A549 (cell line): Measurements from ENCODE around the gene ORM1. TPM values are rescaled to one million over a fixed set of nuclear protein-coding genes. Genes with fewer than 3 reads are reported as not detected.

Source experiments
- ATAC-seq, 2 experiments: fragments of 200-7000 bp in 1 of 2; fragments of >200 bp in 1 of 2; cut with Nextera tagmentation in 1 of 2; cut with Tn5 transposase in 1 of 2; 3 replicates each; pipeline versions ENCODE4 v1.8.0 to v1.9.1; 2018 to 2020; ENCODE audit warnings: mild to moderate bottlenecking in 1 of 2, moderate library complexity in 1 of 2
- CTCF ChIA-PET: fragments of 300-600 bp; sonication (Branson Sonifier 250); formaldehyde crosslinking; extraction: SDS; loops from one replicate; lab custom pipeline; 2021; ENCODE audit warnings: antibody characterized with exemption, inconsistent platforms; lab: Yijun Ruan, JAX
- POLR2A ChIA-PET: fragments of 350-600 bp; formaldehyde crosslinking; extraction: SDS; loops from one replicate; lab custom pipeline; 2021; ENCODE audit warnings: antibody characterized with exemption, inconsistent platforms; lab: Yijun Ruan, JAX
- DNase-seq, 2 experiments: peaks; one replicate each; pipeline versions ENCODE4 v3.0.0 to v3.0.0-alpha.2; 2011 to 2016; ENCODE audit warnings: low read depth in 1 of 2, low spot score in 1 of 2
- FAIRE-seq: peaks from 2 replicates; lab custom pipeline; 2011; peaks lifted over from hg19 to GRCh38; lab: Jason Lieb, UNC
- H3K27ac ChIP-seq, 2 experiments: fragments of >200 bp; sonication (Bioruptor Twin); formaldehyde crosslinking; 3 replicates each; pipeline ENCODE4 v1.5.1; 2016 to 2017
- H3K4me1 ChIP-seq: fragments of >200 bp; sonication (Bioruptor Twin); formaldehyde crosslinking; 3 replicates; pipeline ENCODE4 v1.6.1; 2016
- H3K4me2 ChIP-seq: fragments of >200 bp; sonication (Bioruptor Twin); formaldehyde crosslinking; 3 replicates; pipeline ENCODE4 v1.6.1; 2016
- H3K4me3 ChIP-seq: fragments of >200 bp; sonication (Bioruptor Twin); formaldehyde crosslinking; 3 replicates; pipeline ENCODE4 v1.5.1; 2016
- H3K9me3 ChIP-seq: fragments of >200 bp; sonication (Bioruptor Twin); formaldehyde crosslinking; 3 replicates; pipeline ENCODE4 v1.6.1; 2016
- EHF ChIP-seq: fragments of 250-450 bp; sonication (Bioruptor Pico); IDR thresholded peaks from 2 replicates; pipeline ENCODE4 v1.5.0; 2020; ENCODE audit warnings: mild to moderate bottlenecking
- EP300 ChIP-seq, 2 experiments: fragments of >200 bp; sonication (Bioruptor Twin); formaldehyde crosslinking; IDR thresholded peaks; 2 replicates in 1 of 2; 3 replicates in 1 of 2; pipeline ENCODE4 v1.6.1; 2016 to 2017
- FOSB ChIP-seq: fragments of 250-450 bp; sonication (Bioruptor Pico); IDR thresholded peaks from 2 replicates; pipeline ENCODE4 v1.5.0; 2020; ENCODE audit warnings: mild to moderate bottlenecking, moderate library complexity
- GATA3 ChIP-seq: IDR thresholded peaks from 2 replicates; pipeline ENCODE4 v1.6.1; 2012; ENCODE audit warnings: borderline replicate concordance
- HES2 ChIP-seq: fragments of >200 bp; sonication (Bioruptor Twin); formaldehyde crosslinking; IDR thresholded peaks from 2 replicates; pipeline ENCODE4 v1.6.1; 2016
- HMGXB4 ChIP-seq: fragments of 250-450 bp; sonication (Bioruptor Pico); IDR thresholded peaks from 2 replicates; pipeline ENCODE4 v1.5.0; 2021; ENCODE audit warnings: mild to moderate bottlenecking, moderate library complexity, borderline replicate concordance
- HOXB13 ChIP-seq: fragments of 250-450 bp; sonication (Bioruptor Pico); IDR thresholded peaks from 2 replicates; pipeline ENCODE4 v1.5.0; 2020; ENCODE audit warnings: low read depth, mild to moderate bottlenecking, moderate library complexity
- KDM1A ChIP-seq: fragments of 200-600 bp; sonication (generic); IDR thresholded peaks from 2 replicates; pipeline ENCODE4 v1.6.1; 2016; ENCODE audit warnings: low read depth, mild to moderate bottlenecking
- KDM5A ChIP-seq: fragments of 200-600 bp; sonication (generic); IDR thresholded peaks from 2 replicates; pipeline ENCODE4 v1.6.1; 2016; ENCODE audit warnings: antibody characterized with exemption, mild to moderate bottlenecking
- MAX ChIP-seq: IDR thresholded peaks from 2 replicates; pipeline ENCODE4 v1.6.1; 2012
- NFE2L2 ChIP-seq: fragments of 150-350 bp; conservative IDR thresholded peaks from 2 replicates; pipeline ENCODE4 v1.6.1; 2014; ENCODE audit warnings: low read length
- NR3C1 ChIP-seq: fragments of >200 bp; sonication (Bioruptor Twin); formaldehyde crosslinking; IDR thresholded peaks from 3 replicates; pipeline ENCODE4 v1.6.1; 2017
- PHF8 ChIP-seq: fragments of 200-600 bp; sonication (generic); IDR thresholded peaks from 2 replicates; pipeline ENCODE4 v1.6.1; 2016; ENCODE audit warnings: low read depth, mild to moderate bottlenecking, antibody characterized with exemption, moderate library complexity, borderline replicate concordance
- POLR2A ChIP-seq: IDR thresholded peaks from 2 replicates; pipeline ENCODE4 v1.6.1; 2012; ENCODE audit warnings: mild to moderate bottlenecking, low read length
- POLR2AphosphoS2 ChIP-seq: conservative IDR thresholded peaks from 2 replicates; pipeline ENCODE4 v1.6.1; 2012; ENCODE audit warnings: low read length, improper control_type of control experiment, inconsistent platforms
- RAD21 ChIP-seq, 2 experiments: fragments of >200 bp in 1 of 2; sonication (Bioruptor Twin) in 1 of 2; formaldehyde crosslinking in 1 of 2; IDR thresholded peaks in 1 of 2; conservative IDR thresholded peaks in 1 of 2; 2 replicates in 1 of 2; 3 replicates in 1 of 2; pipeline ENCODE4 v1.6.1; 2012 to 2018; ENCODE audit warnings: inconsistent platforms in 1 of 2
- RARB ChIP-seq: fragments of 250-450 bp; sonication (Bioruptor Pico); IDR thresholded peaks from 2 replicates; pipeline ENCODE4 v1.8.0; 2021; ENCODE audit warnings: mild to moderate bottlenecking, moderate library complexity
- RFX5 ChIP-seq: fragments of 450-650 bp; IDR thresholded peaks from 2 replicates; pipeline ENCODE4 v1.7.1; 2014; ENCODE audit warnings: antibody characterized with exemption, mild to moderate bottlenecking, moderate library complexity
- RNF2 ChIP-seq: fragments of 200-600 bp; sonication (generic); IDR thresholded peaks from 2 replicates; pipeline ENCODE4 v1.6.1; 2016; ENCODE audit warnings: low read depth, mild to moderate bottlenecking, antibody characterized with exemption, moderate library complexity, borderline replicate concordance
- SMC3 ChIP-seq: fragments of >200 bp; sonication (Bioruptor Twin); formaldehyde crosslinking; IDR thresholded peaks from 3 replicates; pipeline ENCODE4 v1.6.1; 2018; ENCODE audit warnings: inconsistent platforms
- TP53 ChIP-seq: fragments of 250-450 bp; sonication (Bioruptor Pico); IDR thresholded peaks from 2 replicates; pipeline ENCODE4 v1.5.0; 2021; ENCODE audit warnings: mild to moderate bottlenecking, moderate library complexity
- USF2 ChIP-seq: fragments of 450-650 bp; IDR thresholded peaks from 2 replicates; pipeline ENCODE4 v1.6.1; 2014; ENCODE audit warnings: antibody characterized with exemption
- ZC3H11A ChIP-seq: fragments of 450-650 bp; IDR thresholded peaks from 2 replicates; pipeline ENCODE4 v1.6.1; 2014; ENCODE audit warnings: antibody characterized with exemption, mild to moderate bottlenecking
- ZFP36 ChIP-seq: fragments of 450-650 bp; IDR thresholded peaks from 2 replicates; pipeline ENCODE4 v1.6.1; 2014; ENCODE audit warnings: borderline replicate concordance; ENCODE audit not compliant: partially characterized antibody
- ZNF302 ChIP-seq: fragments of 250-450 bp; sonication (Bioruptor Pico); IDR thresholded peaks from 2 replicates; pipeline ENCODE4 v1.9.0; 2021; ENCODE audit warnings: inconsistent platforms, mild to moderate bottlenecking, moderate library complexity
- WGBS: methylation state at CpG from one replicate; pipeline ENCODE4 v1.1.6; 2017; ENCODE audit errors: missing lambda C conversion rate; 5-methylcytosine and 5-hydroxymethylcytosine counted together
- polyA plus RNA-seq, 4 experiments: library from polyadenylated mRNA; depleted of rRNA in 3 of 4; stranded (reverse); fragments of >200 nt; fragmentation: RNase III in 1 of 4; extraction: RNeasy Plus Mini Kit Qiagen cat#74134 plus additional on column Dnase treatment in 1 of 4; gene quantifications; 2 replicates in 3 of 4; 3 replicates in 1 of 4; pipeline ENCODE4 v1.2.3, GENCODE V29; 2011 to 2017

Gene ORM1
- polyA plus RNA-seq, 2 of the 4 experiments (the other 2 are of a cell fraction): 0.12 to 0.19 TPM

- CTCF ChIA-PET: interaction anchor here (5.9 to 10.0 kb wide), 3 partner anchors 139 to 213 kb away, joined by 181 to 216 read pairs (median 191); partner anchors contain the start of genes AMBP and COL27A1
- Histone ChIP-seq H3K27ac (no peak overlapping the region), H3K4me2 (no peak overlapping the region), H3K9me3 (peaks cover 9% of the 10 kb centered on the region; the same call in 2 of the 3 replicates), H3K4me1 (peaks cover 11% of the 10 kb centered on the region), H3K4me3 (no peak overlapping the region)
- DNase-seq (no peak), FAIRE-seq (no peak), ATAC-seq (no peak)
- POLR2A ChIA-PET: no interaction called here
- TF ChIP-seq MAX: no peak
- no peak for TF ChIP-seq HES2
- no peak for TF ChIP-seq NR3C1
- no peak for TF ChIP-seq RFX5
- TF ChIP-seq EP300 (IDR thresholded peaks at IDR 0.05): no peak
- no peak for TF ChIP-seq ZNF302 (CRISPR knock-in tag)
- no peak for TF ChIP-seq FOSB (CRISPR knock-in tag)
- no peak for TF ChIP-seq RNF2
- TF ChIP-seq USF2: no peak
- no peak for TF ChIP-seq POLR2A
- no peak for TF ChIP-seq NFE2L2
- TF ChIP-seq ZFP36: no peak
- no peak for TF ChIP-seq HMGXB4 (CRISPR knock-in tag)
- no peak for TF ChIP-seq GATA3
- TF ChIP-seq EHF (CRISPR knock-in tag): no peak
- TF ChIP-seq PHF8: no peak
- TF ChIP-seq KDM5A: no peak
Observed at GRCh38 chr9:114294664-114295063, 28.2 kb upstream of the ORM1 start.

GRCh38 chr9:114296338-114296737 lies 26.6 kb upstream of the ORM1 start:
- POLR2A ChIA-PET: no interaction called here
- Histone ChIP-seq H3K27ac (no peak overlapping the region), H3K4me1 (no peaks in the 10 kb centered on the region), H3K4me3 (no peak overlapping the region), H3K4me2 (no peak overlapping the region), H3K9me3 (peaks cover 9% of the 10 kb centered on the region; the same call in 2 of the 3 replicates)
- FAIRE-seq: no peak
- WGBS: 95% methylated on average over 1 of the region's 1 CpG
- no peak for DNase-seq
- no peak for ATAC-seq
- TF ChIP-seq SMC3 (no peak), POLR2A (no peak)
- CTCF ChIA-PET: interaction anchor here (7.6 to 10.0 kb wide), 2 partner anchors 189 to 215 kb away, joined by 191 to 216 read pairs; partner anchors contain the start of gene AMBP

GRCh38 chr9:114299286-114300152 lies 23.4 kb upstream of the ORM1 start:
- ChIA-PET CTCF (interaction anchor here (0.7 to 3.8 kb wide), 7 partner anchors 9 to 336 kb away, joined by 3 to 40 read pairs (median 17); partner anchors contain the start of gene COL27A1), POLR2A (no interaction called here)
- Histone ChIP-seq H3K27ac (no peak overlapping the region), H3K4me3 (no peak overlapping the region), H3K4me2 (no peak overlapping the region), H3K9me3 (peaks cover 6% of the 10 kb centered on the region; the same call in 2 of the 3 replicates), H3K4me1 (no peaks in the 10 kb centered on the region)
- no peak for DNase-seq
- no peak for FAIRE-seq
- TF ChIP-seq RARB (no peak), HOXB13 (CRISPR knock-in tag) (no peak), SMC3 (no peak), RAD21 (conservative IDR thresholded peaks at IDR 0.05 in 1 of 2, IDR thresholded peaks at IDR 0.05 in 1 of 2) (no peak), ZNF302 (CRISPR knock-in tag) (no peak), POLR2AphosphoS2 (no peak), ZC3H11A (no peak), KDM1A (no peak), TP53 (CRISPR knock-in tag) (no peak), USF2 (no peak), POLR2A (no peak), MAX (no peak)
- WGBS: 86% methylated on average over 15 of the region's 15 CpGs
- ATAC-seq: no peak
